Aorta (tissue), 5 donors: Measurements from ENCODE around the gene JAG2. TPM values are rescaled to one million over a fixed set of nuclear protein-coding genes. Genes with fewer than 3 reads are reported as not detected.
A peak's percentile ranks its signal among the peaks of the same experiment; 100 is the strongest.

Experiments used
- ATAC-seq: fragments of 200-7000 bp; cut with Tn5 transposase; one replicate; pipeline ENCODE4 v1.9.1; 2022; ENCODE audit warnings: moderate library complexity; ENCODE audit not compliant: low FRiP score
- DNase-seq, 2 donors: peaks; one replicate each; pipeline ENCODE4 v3.0.0-alpha.2; 2020
- H3K27ac ChIP-seq, 2 donors: one replicate each; pipeline ENCODE4 v1.5.1; 2013; ENCODE audit warnings: low read length in 2 of 2, mild to moderate bottlenecking in 2 of 2, moderate library complexity in 2 of 2, control low read depth in 1 of 2, inconsistent platforms in 1 of 2, low read depth in 1 of 2
- H3K27me3 ChIP-seq, 2 donors: one replicate each; pipeline ENCODE4 v1.6.1; 2013; ENCODE audit warnings: control low read depth in 1 of 2, low read length in 1 of 2, mild to moderate bottlenecking in 1 of 2, moderate library complexity in 1 of 2; ENCODE audit not compliant: insufficient read depth in 2 of 2, control insufficient read depth in 1 of 2
- H3K36me3 ChIP-seq, 2 donors: one replicate each; pipeline ENCODE4 v1.6.1; 2013; ENCODE audit warnings: control low read depth in 1 of 2, low read length in 1 of 2, mild to moderate bottlenecking in 1 of 2; ENCODE audit not compliant: insufficient read depth in 2 of 2, control insufficient read depth in 1 of 2
- H3K4me1 ChIP-seq, 2 donors: one replicate each; pipeline ENCODE4 v1.6.1; 2013; ENCODE audit warnings: low read length in 2 of 2, control low read depth in 1 of 2, mild to moderate bottlenecking in 1 of 2, moderate library complexity in 1 of 2; ENCODE audit not compliant: insufficient read depth in 2 of 2, control insufficient read depth in 1 of 2
- H3K4me3 ChIP-seq, 2 donors: one replicate each; pipeline ENCODE4 v1.5.1; 2013; ENCODE audit warnings: low read length in 2 of 2, control low read depth in 1 of 2, mild to moderate bottlenecking in 1 of 2
- H3K9me3 ChIP-seq: one replicate; pipeline ENCODE4 v1.6.1; 2013; ENCODE audit warnings: mild to moderate bottlenecking, low read length; ENCODE audit not compliant: control insufficient read depth
- WGBS, 2 donors: extraction: QIAGEN DNeasy Blood & Tissue Kit; methylation state at CpG; one replicate each; pipeline ENCODE4 v1.1.7; 2013; 5-methylcytosine and 5-hydroxymethylcytosine counted together
- intact Hi-C, 2 donors: fragments of 100-400 bp; cut with DNase I; formaldehyde crosslinking; loops; one replicate each; pipeline versions ENCODE4 v1.14.2 to v1.15.0; 2022
- polyA plus RNA-seq, 2 donors: library from polyadenylated mRNA; stranded (reverse); fragments of 200-250 nt; gene quantifications; one replicate each; pipeline ENCODE4 v1.2.3, GENCODE V29; 2013
- total RNA-seq, 2 donors: library from RNA; stranded (reverse); fragmentation: NEBNext Ultra II Directional; extraction: Animal tissue kit (Norgen Biotek cat#: 25700); gene quantifications; one replicate each; pipeline ENCODE4 v1.2.1, GENCODE V29; 2021
- donor health status: healthy with polysubstance abuse.
- donor health status: Bipolar disorder and iron deficiency.
- donor health status: DM: no; HTN: no; CAD: no.
- donor health status: DM: no; HTN: no; CAD: no.
- donor health status: DM: yes; HTN: yes; CAD: no.

JAG2 gene
- total and polyA plus RNA-seq, 4 donors = 0.13 to 32.1 (median 8.1) TPM

DNA sequence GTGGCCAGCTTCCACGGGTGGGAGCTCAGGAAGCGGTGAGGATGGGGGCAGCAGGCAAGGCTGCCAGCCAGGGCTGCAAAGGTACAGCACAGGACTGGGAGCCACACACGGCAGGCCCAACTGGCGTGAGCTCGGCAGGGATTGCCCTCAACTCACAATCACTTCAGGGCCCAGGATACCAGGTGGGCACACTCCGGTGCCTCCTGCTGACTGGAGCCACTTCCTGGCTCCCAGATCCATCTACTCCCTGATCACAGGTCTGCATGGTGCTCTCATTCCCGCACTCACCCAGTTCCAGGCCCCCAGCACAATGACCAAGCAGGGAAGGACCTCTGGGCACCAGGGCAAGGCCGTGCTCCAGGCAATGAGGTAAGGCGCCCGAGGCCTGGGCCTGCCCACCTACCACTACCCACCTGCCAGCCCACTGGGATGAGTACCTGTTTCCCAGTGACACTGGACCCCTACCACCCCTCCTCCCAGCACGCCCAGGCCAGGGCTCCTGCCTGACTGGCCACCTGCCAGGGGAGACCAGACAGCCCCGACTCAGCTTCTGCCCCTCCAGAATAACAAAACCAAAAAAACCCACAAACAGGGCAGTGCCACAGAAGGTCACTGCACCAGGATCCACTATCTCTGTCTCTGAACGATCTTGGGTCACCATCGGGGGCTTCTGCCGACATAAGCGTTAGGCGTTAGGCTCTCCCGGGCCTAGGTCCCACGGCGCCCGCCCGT, 1.8 kb downstream of the JAG2 start:
- ATAC-seq (no peak), DNase-seq (no peak)
- no peaks in the 10 kb centered on the region for H3K27me3 ChIP-seq
- 74 to 77% methylated on average over 22 of the region's 22 CpGs for WGBS, 2 donors
- intact Hi-C loops = no loop called here
- no peak overlapping the region for H3K27ac ChIP-seq
- no peak overlapping the region for H3K4me3 ChIP-seq
- no peaks in the 10 kb centered on the region for H3K36me3 ChIP-seq
- no peaks in the 10 kb centered on the region for H3K9me3 ChIP-seq
- H3K4me1 ChIP-seq = no peaks in the 10 kb centered on the region

- no peak for ATAC-seq
- no peaks in the 10 kb centered on the region for H3K4me1 ChIP-seq
- no peak overlapping the region for H3K4me3 ChIP-seq
- WGBS, 2 donors = 57 to 60% methylated on average over 32 of the region's 32 CpGs
- no peaks in the 10 kb centered on the region for H3K27me3 ChIP-seq
- no peak overlapping the region for H3K27ac ChIP-seq
- H3K36me3 ChIP-seq = no peaks in the 10 kb centered on the region
- no peak for DNase-seq
- H3K9me3 ChIP-seq = no peaks in the 10 kb centered on the region
- intact Hi-C loops = no loop called here
These were observed 2.7 kb downstream of the JAG2 start for GRCh38 chr14:105165761-105166485.

GRCh38 chr14:105165134-105165704, 3.4 kb downstream of the JAG2 start:
- Histone ChIP-seq H3K4me3 (no peak overlapping the region), H3K27me3 (no peaks in the 10 kb centered on the region), H3K27ac (no peak overlapping the region), H3K36me3 (no peaks in the 10 kb centered on the region), H3K9me3 (no peaks in the 10 kb centered on the region), H3K4me1 (no peaks in the 10 kb centered on the region)
- 57 to 58% methylated on average over 10 of the region's 10 CpGs for WGBS, 2 donors
- no peak for DNase-seq
- intact Hi-C loops = no loop called here
- ATAC-seq = no peak

- H3K27ac ChIP-seq = no peak overlapping the region
- 89 to 94% methylated on average over 18 of the region's 18 CpGs for WGBS, 2 donors
- DNase-seq = no peak
- no peaks in the 10 kb centered on the region for H3K9me3 ChIP-seq
- H3K4me1 ChIP-seq = no peaks in the 10 kb centered on the region
- H3K4me3 ChIP-seq = no peak overlapping the region
- H3K36me3 ChIP-seq = no peaks in the 10 kb centered on the region
- intact Hi-C loops = no loop called here
- ATAC-seq = no peak
- H3K27me3 ChIP-seq = no peaks in the 10 kb centered on the region
These were observed 5.4 kb downstream of the JAG2 start for GRCh38 chr14:105163040-105163742.

DNA sequence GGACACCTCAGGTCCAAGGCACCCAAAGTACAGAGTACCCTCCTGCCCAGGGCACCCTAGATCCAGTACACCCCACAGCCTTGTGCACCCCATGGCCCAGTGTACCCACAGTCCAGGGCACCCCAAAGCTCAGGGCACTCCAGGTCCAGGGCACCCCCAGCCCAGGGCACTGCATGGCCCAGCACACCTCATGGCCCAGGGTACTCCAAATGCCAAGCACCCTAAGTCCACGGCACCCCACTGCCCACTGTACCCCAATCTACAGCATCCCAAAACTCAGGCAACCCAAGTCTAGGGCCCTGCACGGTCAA, 6.0 kb downstream of the JAG2 start:
- WGBS, 2 donors = 94 to 96% methylated on average over 2 of the region's 2 CpGs
- H3K4me3 ChIP-seq = no peak overlapping the region
- ATAC-seq = no peak
- no peaks in the 10 kb centered on the region for H3K9me3 ChIP-seq
- no peak overlapping the region for H3K27ac ChIP-seq
- H3K27me3 ChIP-seq = no peaks in the 10 kb centered on the region
- no peaks in the 10 kb centered on the region for H3K4me1 ChIP-seq
- intact Hi-C loops = no loop called here
- H3K36me3 ChIP-seq = no peaks in the 10 kb centered on the region
- DNase-seq = no peak

- DNase-seq (no peak), ATAC-seq (peak; percentile 71)
- Histone ChIP-seq H3K27me3 (no peaks in the 10 kb centered on the region), H3K4me1 (no peaks in the 10 kb centered on the region), H3K9me3 (no peaks in the 10 kb centered on the region), H3K36me3 (no peaks in the 10 kb centered on the region), H3K4me3 (no peak overlapping the region), H3K27ac (no peak overlapping the region)
- 91 to 95% methylated on average over 9 to 10 of the region's 10 CpGs for WGBS, 2 donors
- intact Hi-C loops = no loop called here
These were observed 6.5 kb downstream of the JAG2 start for GRCh38 chr14:105161964-105162668.

GRCh38 chr14:105161309-105161708, 7.3 kb downstream of the JAG2 start:
- no peak overlapping the region for H3K27ac ChIP-seq
- ATAC-seq = no peak
- no peaks in the 10 kb centered on the region for H3K9me3 ChIP-seq
- DNase-seq = no peak
- H3K36me3 ChIP-seq = no peaks in the 10 kb centered on the region
- no peaks in the 10 kb centered on the region for H3K27me3 ChIP-seq
- H3K4me1 ChIP-seq = no peaks in the 10 kb centered on the region
- intact Hi-C loops = no loop called here
- no peak overlapping the region for H3K4me3 ChIP-seq
- 89 to 94% methylated on average over 8 to 15 of the region's 15 CpGs for WGBS, 2 donors

- no peak overlapping the region for H3K27ac ChIP-seq
- ATAC-seq (no peak), DNase-seq (no peak)
- H3K9me3 ChIP-seq = no peaks in the 10 kb centered on the region
- H3K4me1 ChIP-seq = no peaks in the 10 kb centered on the region
- no peaks in the 10 kb centered on the region for H3K36me3 ChIP-seq
- H3K4me3 ChIP-seq = no peak overlapping the region
- WGBS, 2 donors = 90 to 91% methylated on average over 12 of the region's 12 CpGs
- intact Hi-C loops = no loop called here
- no peaks in the 10 kb centered on the region for H3K27me3 ChIP-seq
These were observed 7.8 kb downstream of the JAG2 start for GRCh38 chr14:105160776-105161175.
